HG03135 (cell line): ENCODE results near the gene STK32C.
"Not testable (repeated sequence)": the region's sequence is repeated elsewhere in the genome, so short reads cannot be mapped to it uniquely, and the experiment has no call there.

Experiments used
- ATAC-seq: cut with Tn5 transposase; IDR thresholded peaks from one replicate; pipeline ENCODE4 v1.9.1; 2021; ENCODE audit warnings: mild to moderate bottlenecking, moderate library complexity; ENCODE audit not compliant: unreplicated experiment

Gene STK32C

DNA sequence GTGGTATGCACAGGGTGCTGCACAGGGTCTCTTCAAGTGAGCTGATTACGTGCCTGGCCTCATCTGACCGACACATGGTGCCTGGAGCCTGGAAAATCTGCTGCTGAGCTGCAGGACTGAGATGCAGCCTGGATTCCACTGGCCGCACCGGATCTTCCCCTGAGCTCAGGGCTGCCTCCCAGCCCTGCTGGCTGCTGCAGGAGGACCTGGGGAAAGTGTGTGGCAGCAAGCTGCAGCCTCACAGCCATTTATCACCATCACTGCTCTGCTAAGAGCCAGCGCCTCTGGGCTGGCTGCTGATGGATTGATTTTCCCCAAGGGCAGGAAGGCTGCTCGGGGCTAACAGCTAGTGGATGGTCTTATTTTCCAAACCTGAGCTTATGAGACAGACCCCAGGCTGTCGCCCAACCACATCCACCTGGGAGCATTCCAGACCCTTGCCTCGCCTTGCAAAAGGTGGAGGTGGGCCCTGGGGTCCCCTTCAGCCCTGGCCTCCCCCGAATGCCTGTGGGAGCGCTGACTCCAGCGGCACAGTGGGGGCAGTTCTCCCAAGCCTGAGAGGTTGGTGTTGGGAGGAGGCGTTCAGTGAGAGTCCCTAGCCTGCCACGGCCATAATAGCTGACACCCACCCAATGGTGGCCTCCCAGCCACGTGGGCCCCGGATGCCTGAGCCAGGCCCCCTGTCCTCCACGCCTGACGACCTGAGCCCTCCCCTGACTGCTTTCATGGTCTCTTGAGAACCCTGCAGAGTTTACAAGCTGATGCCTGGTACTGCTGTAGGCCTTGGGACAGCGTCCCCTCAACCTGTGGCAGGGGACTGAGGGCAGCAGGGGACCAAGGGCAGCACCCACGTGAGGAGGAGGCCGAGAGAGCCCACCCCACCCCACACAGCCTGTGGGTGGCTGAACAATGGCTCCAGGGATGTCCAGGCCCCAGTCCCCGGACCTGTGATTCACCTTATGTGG is 38.2 kb downstream of the STK32C start:
- ATAC-seq: no peak

GRCh38 chr10:132267916-132268315 is 39.8 kb downstream of the STK32C start:
- not testable (repeated sequence) for ATAC-seq

GRCh38 chr10:132266594-132267161 is 41.1 kb downstream of the STK32C start:
- ATAC-seq: no peak

GRCh38 chr10:132265890-132266496 is 41.8 kb downstream of the STK32C start:
- ATAC-seq: no peak

DNA sequence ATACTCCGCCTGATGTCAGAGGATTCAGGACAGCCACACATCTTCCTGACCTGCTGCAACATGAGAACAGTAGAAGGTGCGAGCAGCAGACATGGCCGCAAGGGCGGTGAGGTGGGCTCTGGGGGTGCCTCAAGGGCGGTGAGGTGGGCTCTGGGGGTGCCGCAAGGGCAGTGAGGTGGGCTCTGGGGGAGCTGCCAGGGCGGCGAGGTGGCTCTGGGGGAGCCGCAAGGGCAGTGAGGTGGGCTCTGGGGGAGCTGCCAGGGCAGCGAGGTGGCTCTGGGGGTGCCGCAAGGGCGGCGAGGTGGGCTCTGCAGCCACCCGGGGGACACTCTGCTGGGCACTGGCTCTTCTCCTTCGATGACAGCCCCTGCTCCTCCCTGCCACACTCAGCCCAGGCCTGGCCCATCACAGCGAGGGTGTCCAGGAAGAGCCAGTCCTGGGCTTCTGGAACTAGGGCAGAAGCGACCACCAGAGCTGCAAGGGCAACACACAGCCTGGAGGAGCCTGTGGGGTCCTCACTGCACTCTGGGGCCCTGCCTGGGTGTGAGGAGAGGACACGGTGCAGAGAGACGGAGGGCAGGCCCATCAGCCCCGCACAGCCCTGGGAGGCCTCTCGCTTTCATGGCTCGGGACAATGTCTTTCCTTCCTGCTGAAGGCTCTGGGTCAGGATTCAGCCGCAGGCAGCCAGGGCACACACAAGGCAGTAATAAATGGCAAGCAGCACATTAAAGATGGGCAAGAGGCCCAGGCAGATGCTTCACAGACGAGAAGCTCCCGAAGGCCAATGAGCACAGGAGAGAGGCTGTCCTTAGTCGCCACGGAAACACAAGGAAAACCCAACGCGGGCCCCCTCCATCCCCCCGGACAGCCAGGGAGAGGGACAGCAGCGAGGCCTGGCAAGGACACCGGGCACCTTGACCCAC is 42.5 kb downstream of the STK32C start:
- no peak for ATAC-seq

DNA sequence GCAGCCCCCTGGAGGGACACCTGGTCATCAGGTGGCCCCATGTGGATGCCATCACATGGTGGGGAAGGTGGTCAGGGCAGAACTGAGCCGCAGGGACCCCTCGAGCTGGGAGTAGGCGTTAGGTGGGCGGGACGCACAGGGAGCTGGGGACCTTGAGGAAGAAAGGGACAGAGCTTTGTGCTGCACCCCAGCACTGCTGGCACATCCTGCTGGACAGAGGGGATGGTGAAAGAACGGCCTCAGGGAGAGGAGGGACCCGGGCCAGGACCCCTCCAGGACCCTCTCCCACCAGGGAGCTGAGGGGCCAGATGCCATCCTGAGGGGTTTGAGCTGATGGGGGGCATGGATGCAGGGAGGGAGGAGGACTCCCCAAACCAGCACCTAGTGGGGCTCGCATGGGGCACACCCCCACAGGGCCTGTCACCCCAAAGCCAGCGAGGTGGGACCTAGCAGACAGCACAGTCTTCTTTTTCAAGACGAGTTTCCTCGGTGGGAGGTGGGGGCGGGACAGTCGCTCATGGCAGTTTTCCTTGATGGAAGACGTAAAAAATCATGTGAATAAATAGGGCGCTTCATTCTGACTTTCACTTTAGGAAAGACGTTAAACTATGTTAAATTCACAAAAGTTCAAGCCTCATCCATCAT is 43.3 kb downstream of the STK32C start:
- ATAC-seq: no peak

GRCh38 chr10:132263866-132264265 is 43.9 kb downstream of the STK32C start:
- ATAC-seq: no peak

GRCh38 chr10:132259702-132260482 is 47.9 kb downstream of the STK32C start:
- ATAC-seq: no peak

GRCh38 chr10:132258423-132258822 is 49.3 kb downstream of the STK32C start:
- no peak for ATAC-seq

DNA sequence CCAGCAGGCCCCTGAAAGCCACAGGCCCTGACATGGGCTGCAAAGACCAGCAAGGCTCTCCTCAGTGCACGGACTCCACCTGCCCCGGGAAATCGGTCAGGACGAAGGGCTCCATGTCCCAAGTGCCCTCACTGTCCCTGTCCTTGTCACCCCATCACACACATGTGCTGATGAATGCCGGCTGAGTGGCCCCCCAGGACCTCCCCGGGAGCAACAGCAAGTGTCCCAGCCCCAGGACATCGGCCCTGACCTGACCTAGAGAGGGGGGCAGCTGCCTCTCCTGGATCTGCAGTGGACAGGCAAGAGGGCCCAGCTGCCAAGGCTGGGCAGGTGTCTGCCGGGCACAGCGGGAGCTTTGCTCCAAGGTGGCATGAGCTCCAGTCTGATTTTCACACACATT is 49.8 kb downstream of the STK32C start:
- no peak for ATAC-seq

DNA sequence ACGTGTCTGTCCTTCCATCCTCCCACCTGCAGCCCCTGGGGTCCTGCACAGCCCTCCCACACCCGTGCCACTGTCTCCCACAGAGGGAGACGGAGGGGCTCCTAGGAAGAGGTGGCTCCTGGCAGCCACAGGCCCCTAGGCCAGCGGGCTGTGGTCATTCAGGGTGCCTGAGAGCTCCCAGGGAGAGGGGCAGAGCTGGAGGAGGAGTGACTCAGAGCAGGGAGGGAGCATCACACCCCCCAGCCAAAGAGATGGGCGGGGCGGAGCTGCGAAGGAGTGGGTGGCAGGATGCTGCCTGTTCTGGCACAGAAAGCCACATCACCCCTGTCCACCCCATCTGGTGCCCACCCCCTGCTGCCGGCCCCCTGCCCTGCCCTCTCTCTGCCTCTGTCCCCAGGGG is 50.5 kb downstream of the STK32C start:
- no peak for ATAC-seq

GRCh38 chr10:132256866-132257265 is 50.9 kb downstream of the STK32C start:
- ATAC-seq: no peak

DNA sequence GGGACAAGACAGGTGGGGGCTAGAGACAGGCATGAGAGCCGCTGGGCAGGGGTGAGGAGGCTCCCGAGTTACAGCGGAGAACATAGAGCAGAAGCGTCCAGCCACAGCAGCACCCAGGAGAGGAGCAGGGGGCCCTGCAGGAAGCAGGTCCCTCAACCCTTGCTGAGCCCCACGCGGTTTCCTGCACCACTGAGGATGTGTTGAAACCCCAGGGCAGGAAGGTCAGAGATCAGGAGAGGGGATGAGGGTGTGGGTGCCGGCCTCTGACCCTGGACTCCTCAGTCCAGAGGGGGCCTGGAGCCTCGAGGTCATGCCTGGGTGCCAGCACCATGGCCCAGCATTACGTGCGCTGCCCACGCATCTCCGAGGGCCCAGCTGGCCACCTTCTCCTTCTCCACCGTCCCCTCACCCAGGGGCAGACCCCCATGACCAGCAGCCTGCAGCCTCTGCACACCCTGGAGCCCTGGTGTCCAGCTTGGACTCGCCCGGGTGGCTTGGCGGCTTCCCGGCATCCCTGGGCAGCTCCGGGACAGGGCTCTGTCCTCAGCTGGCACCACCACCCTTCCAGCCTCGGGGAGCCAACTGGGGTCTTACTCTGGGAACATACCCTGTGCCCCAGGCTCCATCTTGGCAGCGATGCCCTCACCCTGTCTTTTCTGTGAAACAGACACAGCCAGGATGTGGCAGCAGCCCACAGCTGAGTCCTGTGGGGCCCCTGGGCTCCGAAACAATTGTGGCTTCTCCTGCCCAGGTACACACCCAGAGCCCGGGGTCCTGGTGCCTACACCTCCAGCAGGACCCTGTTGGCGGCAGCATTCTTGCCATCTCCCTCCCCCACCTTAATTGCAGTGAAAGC is 52.0 kb downstream of the STK32C start:
- no peak for ATAC-seq

DNA sequence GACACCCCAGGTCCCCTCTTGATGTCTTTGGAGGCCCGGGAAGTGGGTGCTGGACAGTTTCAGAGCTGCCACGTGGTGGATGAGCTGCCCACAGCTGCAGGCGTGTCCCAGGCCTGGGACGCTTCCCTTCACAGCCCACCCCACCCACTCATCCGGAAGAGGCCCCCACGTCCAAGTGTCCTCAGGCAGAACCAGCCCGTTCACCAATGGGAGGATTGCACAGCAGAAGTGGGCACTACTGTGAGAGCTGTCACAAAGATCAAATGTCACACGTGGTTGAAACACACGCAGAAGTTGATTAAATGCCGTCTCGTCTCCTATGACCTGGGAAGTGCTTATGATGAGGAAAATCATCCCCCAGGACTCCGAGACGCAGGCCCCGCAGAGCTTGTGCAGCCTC is 52.9 kb downstream of the STK32C start:
- no peak for ATAC-seq

- no peak for ATAC-seq
These were observed 54.6 kb downstream of the STK32C start for GRCh38 chr10:132253092-132253687.

DNA sequence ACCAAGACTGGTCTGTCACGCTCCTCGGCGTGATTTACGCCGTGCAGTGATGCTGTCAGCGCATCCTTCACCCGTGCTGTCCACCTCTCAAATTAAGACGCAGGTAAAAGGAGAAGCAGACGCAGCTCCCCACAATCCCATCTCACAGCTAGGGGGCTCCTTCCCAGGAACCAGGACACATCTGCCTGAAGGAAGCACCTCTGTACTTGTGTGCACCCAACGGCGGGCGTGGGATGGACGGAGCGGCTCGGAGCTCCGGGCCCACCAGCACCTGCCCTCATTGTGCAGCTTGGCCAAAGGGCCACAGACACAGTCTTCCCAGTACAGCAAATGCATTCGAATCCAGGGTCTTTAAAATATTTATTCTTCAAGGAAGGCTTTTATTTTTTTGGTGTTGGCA is 55.3 kb downstream of the STK32C start:
- no peak for ATAC-seq

DNA sequence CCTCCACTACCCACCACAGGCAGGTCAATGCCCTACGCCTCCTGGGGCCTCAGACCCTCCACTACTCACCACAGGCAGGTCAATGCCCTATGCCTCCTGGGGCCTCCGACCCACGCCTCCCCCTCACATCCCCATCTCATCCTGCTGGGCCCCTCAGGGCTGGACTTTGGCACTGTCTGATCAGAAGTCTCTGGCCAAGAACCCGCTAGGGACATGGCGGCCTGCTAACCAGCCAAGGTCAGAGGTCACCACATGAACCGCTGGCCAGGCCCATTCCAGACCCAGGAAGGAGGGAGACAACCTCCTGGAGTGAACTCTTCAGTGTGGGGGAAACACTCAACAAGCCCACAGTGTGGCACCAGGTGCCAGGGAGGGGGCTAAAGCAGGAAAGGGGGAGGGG is 55.8 kb downstream of the STK32C start:
- ATAC-seq: no peak
